Hematopoietic multipotent progenitor cell treated with erythropoietin and hydrocortisone succinate and interleukin-3 and kit ligand, for 15 days (in vitro differentiated cells): ENCODE results near the gene CCT3.
A peak's percentile ranks its signal among the peaks of the same experiment; 100 is the strongest.
"Not testable (repeated sequence)": the region's sequence is repeated elsewhere in the genome, so short reads cannot be mapped to it uniquely, and the experiment has no call there.

Experiments
- DNase-seq: peaks from one replicate; pipeline ENCODE4 v3.0.0-alpha.2; 2015; ENCODE audit warnings: low spot score

Gene CCT3

DNA sequence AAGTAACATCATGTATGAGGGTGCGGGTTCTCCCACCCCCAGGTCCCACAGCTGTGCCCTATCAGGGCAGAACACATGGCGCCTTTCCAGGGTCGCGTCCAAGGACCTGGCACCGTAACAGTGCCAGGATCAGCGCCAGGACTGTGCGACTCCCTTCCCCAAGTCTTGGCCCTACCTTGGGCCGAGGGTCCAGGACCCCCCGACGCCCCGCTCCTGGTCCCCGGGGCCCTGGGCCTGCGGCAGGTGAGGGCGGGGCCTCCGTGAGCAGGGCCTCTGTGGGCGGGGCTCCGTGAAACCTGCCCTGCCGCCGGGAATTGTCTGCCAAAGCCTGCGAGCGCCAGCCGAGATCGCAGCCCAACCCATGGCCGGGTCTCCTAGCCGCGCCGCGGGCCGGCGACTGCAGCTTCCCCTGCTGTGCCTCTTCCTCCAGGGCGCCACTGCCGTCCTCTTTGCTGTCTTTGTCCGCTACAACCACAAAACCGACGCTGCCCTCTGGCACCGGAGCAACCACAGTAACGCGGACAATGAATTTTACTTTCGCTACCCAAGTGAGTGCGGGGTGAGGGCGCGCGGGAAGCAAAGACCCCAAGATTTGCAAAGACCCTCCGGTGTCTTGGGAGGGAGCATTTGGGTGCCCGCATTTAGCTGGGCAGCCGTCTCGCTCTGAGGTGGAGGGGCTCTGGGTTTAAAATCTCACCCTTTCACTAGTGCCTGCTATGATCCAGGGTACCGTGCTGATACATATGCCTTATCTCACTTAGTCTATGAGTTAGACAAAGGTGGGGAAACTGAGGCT is 31.0 kb upstream of the CCT3 start, which contains the start of gene RHBG:
RHBG (plus strand) TSS at position 323 of the 796 bp plus-strand sequence; CDS start at position 362, 39 bp downstream.
- no peak for DNase-seq

DNA sequence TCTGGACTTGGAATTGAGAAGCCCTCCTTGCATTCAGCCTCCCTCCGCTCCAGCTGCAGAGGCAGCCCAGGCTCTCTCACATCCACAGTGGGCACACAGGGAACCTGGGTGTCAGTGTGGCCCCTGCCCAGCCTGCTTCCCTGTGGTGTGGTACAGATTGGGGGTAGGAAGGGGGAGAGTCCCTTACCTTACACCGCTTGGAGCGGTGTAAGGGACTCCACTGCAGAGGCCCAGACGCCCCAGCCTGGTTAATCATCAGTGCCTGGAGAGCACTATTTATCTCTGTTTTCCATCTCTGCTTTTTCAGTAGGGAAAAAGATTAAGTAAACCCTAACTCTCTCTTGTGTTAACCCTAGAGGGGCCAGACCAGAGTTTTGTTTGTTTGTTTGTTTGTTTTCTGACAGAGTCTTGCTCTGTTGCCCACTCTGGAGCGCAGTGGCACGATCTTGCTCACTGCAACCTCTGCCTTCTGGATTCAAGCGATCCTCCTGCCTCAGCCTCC is 30.1 kb upstream of the CCT3 start:
- DNase-seq, result no peak

DNA sequence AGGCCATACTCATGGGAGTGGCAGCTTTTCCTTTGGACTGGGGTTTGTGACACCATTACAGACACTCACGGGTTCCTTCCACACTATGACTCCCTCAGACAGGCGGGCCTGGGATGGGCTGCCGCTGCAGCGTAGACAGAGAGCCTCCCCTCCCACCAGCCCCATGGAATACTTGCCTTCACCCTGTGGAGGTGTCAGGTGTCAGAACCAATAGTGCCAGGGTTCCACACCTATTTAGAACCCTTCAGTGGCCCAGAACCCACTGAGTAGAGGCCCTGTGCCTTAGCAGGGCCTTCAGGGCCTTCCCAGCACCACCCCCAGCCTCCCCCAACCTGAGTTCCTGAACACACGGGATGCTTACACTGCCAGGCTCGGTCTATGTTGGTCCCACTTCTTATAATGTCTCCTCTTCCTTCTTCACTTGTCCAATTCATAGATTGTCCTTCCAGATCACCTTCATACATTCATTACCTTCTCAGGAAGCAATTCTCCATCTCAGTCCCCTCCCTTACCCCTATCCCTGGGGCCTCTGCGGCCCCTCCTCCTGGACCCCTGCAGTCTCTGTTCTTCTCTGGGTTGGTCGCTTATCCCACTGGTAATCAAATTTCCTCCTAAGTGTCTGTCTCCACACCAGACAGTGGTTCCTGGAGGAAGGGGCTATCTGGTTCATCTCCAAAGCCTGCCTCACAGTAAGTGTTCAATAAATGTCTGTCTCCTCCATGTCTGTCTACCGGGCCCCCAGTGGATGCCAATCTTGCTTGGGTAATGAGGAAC is 29.5 kb upstream of the CCT3 start:
- DNase-seq, result no peak

DNA sequence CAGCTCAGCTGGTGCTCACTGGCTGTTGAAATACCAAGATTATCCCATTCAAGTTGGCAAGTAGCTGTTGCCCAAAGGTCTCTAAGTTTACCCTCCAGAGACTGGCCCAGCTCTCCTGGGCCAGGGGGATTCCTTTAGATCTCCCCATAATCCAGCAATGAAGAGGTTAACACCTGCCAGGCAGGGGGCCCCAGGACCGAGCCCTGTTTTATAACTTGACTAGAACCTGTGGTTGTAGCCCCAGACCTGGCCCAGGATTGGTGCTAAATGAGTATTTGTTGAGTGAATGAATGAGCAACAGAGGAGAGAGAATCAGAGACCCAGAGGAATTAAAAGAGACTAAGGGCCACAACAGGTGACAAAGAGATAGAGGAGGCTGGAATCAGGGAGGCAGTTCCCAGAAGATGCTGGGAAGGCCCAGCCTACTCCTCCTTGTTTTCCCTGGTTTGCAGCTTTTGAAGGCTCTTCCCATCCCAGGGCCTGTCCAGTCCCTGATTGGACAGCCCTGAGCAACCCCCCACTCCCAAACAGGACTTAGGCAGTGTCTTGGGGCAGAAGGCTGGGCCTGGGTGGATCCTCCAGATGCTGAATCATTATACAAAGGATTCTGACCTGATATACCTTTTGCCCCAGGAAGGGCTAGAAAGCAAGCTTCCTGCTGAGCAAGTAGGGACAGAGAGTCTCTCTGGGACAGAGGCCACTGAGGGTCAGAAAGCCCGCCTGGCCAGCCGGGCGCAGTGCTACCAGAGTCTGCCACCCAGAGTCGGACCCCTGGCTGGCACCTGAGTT is 28.5 kb upstream of the CCT3 start:
- no peak for DNase-seq

DNA sequence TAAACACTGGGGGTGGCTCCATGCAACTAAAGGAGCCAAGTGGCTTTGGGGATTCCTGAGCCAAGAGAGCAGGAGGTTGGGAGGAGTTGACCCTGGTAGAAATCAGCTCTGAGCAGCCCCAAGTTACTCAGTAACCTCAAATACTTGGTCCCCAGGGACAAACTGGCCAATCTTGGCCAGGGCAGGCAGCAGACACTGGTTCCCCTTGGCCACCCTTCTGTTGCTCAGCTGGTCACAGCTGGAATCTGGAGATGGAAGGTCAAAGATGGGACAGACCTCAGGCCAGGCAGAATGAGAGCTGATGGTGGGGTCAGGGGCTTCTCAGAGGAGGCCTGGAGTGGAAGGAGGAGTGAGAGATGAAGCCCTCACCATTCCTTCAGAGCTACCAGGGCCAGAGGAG is 27.7 kb upstream of the CCT3 start:
- no peak for DNase-seq

DNA sequence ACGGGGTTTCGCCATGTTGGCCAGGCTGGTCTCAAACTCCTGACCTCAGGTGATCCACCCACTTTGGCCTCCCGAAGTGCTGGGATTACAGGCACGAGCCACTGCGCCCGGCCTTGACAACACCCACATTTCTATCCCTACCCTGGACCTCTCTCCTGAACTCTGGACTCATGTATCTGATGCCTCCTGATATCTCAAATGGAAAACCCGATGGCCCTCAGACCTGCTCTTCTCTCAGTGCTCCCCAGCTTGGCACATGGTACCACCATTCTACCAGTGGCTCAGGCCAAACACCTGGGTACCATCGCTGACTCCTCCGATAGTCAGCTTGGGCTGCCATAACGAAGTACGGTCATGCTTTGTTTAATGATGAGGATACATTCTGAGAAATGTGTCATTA is 22.4 kb upstream of the CCT3 start:
- no peak for DNase-seq

DNA sequence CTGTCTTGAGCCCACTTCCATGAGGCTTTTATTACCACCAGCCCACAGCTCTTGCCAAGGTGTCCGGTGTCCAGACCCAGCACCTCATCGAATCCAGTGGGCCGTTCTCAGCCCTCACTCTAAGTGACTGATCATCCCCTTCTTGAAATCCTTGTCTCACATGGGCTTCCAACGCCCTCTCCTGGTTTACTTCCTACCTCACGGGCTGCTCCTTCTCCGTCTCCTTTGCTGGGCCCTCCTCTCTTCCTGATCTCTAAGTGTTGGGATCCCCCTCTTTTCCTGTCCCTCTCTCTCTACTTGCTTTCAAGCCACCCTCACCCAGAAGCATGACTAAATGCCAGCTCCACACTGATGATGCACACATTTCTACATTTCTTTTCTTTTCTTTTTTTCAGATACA is 21.9 kb upstream of the CCT3 start:
- DNase-seq, result no peak

DNA sequence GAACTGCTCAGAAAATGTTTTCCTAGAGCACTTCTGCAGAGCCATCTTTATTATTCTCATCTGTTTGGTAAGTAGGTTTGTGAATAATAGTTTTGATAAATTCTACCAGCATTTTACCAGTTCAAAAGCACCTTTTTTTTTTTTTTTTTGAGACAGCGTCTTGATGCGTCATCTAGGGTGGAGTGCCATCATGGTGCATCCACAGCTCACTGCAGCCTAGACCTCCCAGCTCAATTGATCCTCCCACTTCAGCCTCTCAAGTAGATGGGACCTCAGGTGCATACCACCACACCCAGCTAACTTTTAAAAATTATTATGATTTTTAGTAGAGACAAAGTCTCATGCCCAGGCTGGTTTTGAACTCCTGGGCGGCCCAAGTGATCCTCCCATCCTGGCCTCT is 21.2 kb upstream of the CCT3 start:
- no peak for DNase-seq

DNA sequence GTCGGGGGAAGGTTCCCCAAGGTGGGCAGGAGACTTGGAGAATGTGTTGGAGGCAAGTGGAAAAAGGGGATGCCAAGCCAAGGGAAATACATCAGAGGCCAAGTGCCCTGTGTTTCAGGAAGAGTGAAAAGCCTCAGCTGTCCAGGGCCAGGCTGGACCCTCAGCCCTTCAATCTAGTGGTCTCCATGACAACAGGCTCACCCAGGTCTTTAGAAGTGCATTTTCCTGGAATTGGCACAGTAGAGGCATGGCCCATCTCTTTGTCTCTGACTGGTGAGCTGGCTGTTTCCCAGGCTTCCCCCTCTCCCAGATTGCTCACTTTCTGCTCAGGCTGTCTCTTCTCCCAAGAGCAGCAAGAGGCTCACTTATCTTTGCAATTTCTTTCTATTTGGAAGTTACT is 20.5 kb upstream of the CCT3 start:
- no peak for DNase-seq

DNA sequence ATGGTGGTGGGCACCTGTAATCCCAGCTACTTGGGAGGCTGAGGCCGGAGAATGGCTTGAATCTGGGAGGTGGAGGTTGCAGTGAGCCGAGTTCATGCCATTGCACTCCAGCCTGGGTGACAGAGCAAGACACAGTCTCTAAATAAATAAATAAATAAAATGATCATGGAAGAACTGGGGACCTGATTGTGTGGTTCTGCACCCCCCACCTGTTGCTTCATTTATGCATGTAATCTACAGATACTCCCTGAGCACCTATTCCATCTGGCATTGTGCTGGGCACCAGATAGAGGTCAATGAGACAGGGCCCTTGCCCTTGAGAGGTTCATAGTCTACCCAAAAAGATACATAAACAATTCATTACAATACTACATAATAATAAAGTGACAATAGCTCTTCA is 19.9 kb upstream of the CCT3 start:
- no peak for DNase-seq

DNA sequence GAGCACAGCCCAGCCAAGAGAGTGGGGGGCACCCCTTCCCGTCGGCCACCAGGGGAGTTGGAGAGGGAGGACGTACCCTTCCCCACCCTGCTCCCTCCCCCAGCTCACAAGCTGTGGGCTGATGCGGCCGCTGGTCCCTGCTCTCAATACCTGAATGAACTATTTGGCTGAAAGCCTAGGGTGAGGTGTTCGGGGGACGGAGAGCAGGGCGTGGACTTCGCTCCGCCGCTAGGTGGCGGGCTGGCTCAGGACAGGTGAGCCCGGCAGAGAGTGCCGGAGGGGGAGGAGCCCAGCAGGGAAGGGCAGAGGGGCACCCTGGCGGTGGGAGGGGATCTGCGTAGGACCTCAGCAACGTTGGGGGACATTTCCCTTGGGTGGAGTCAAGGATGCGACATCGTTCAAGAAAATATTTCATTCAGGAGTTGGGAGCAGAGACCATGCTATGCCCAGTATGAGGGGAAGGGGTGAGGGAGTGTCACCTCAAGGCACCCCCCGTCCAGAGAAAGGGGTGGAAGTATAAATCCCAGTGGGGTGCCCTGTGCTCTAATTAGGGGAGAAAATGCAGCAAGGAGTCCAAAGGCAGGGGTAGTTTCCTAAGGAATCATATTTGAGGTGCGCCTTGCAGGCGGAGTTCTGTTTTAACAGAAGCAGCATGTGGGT is 18.9 kb upstream of the CCT3 start:
- peak; percentile 58 for DNase-seq

DNA sequence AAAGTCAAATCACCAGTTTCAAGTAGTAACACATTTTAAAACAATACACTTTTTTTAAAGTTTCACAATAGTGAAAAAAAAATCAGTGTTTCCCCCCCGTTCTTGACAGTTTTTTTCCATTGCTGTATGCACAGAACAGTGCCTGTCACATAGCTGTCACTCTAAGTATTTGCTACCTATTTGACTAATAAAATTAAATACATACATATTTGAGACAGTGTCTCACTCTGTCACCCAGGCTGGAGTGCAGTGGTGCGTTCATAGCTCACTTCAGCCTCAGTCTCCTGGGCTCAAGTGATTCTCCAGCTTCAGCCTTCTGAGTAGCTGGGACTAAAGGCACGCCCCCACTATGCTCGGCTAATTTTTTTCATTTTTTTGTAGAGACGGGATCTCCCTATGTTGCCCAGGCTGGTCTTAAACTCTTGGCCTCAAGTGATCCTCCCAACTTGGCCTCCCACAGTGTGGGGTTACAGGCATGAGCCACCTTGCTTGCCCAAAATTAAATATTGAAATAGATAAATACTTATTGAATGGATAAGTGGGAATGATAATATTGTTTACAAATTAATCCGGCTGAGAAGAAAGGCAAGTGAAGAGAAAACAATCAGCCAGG is 18.3 kb upstream of the CCT3 start:
- no peak for DNase-seq

DNA sequence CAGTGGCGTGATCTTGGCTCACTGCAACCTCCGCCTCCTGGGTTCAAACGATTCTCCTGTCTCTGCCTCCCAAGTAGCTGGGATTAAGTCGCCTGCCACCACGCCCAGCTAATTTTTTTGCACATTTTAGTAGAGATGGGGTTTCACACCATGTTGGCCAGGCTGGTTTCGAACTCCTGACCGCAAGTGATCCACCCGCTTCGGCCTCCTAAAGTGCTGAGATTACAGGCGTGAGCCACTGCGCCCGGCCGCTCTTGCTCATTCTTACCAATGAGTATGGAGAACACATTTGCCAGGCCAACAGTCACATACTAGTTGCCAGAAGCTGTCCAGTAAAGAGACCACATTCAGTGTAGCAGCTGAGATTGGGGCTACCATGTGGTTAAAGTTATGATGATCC is 14.4 kb upstream of the CCT3 start:
- not testable (repeated sequence) for DNase-seq

DNA sequence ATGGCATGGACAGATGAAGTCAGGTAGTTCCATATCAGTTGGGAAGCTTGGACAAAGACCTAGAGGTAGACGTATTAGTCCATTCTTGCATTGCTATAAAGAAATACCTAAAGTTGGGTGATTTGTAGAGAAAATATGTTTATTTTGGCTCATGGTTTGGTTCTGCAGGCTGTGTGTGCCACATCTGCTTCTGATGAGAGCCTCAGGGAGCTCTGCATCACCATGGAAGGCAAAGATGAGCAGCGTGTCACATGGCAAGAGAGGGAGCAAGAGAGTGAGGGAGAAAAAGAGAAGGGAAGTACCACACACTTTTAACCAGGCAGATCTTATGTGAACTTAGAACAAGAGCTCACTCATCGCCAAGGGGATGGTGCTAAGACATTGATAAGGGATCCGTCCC is 9.2 kb upstream of the CCT3 start:
- no peak for DNase-seq

DNA sequence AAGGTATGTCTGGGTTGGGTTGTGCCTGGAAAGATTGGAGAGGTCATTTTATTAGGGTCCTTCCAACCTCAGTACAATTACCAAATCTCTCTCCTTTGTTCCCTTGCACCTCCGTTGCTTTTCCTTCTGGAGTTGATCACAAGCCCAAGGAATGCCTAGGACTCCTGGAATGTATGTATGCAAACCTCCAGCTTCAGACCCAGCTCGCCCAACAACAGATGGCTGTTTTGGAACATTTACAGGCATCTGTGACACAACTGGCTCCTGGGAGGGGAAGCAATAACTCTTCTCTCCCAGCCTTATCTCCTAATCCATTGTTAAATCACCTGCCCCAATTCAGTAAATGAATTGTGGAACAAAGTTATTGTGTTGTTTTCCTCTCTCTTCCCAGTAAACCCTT is 8.5 kb upstream of the CCT3 start:
- DNase-seq, result no peak

DNA sequence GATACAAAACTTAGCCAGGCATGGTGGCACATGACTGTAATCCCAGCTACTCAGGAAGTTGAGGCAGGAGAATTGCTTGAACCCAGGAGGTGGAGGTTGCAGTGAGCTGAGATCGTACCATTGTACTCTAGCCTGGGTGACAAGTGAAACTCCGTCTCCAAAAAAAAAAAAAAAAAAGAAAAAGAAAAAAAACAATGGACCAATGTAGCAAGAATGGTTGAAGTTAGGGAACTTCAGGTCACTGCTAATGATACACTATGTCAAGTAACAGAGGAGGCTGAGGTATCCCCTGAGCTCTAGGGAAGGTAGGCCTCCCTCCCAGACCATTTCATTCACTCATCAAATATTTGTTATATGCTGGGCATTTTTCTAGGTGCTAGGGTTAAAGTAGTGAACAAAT is 7.9 kb upstream of the CCT3 start:
- not testable (repeated sequence) for DNase-seq

DNA sequence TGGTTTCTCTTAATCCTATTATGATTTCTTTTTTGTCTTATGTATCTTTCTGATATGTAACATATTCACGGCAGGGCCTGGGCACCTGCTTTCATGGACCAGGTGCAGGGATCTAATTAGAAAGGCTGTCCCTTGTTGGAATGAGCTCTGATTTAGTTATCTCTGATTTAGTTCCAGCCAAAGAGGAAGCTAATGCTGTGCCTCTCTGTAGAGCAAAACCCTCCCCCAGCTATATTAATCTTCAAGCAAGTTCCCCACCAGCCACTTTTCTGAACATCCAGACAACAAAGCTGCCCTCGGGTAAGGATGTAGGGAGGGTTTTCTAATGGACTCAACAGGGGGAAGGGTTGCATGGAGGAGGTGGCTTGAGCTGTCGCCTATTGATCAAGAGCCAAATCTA is 6.3 kb upstream of the CCT3 start:
- no peak for DNase-seq

DNA sequence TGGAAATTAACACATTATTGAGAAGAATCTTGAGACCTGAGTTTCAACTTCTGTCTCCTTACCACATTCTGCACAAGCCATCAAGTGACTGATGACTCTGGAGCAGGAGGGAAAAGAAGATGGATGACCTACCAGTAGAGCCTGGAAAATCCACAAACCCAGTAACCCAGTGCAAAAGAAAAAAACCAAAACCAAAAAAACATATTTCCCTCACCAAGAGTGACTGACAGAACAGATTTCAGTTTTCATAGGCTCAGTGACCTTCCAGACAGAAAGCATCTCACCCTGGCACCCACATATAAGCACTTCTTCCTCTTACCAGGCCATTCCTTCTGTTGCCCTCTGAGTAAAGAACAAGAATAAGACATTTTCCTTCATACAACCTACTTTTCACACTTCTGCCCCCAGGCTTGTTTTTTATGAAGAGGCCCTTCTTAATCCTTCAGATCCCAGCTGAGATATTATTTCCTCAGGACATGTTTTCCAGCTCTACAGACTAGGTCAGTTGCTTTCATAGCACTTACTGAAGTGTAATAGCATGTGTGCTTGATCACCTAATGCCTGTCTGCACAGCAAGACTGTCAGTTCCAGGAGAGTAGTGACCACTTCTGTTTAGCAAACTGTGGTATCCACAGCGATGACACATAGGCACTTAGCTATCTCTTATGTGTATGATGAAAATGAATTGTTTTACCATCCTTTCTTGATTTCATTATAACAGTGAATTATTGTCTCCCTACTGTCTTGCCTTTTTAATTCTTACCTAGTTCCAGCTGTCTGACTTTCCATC is 4.3 kb upstream of the CCT3 start:
- DNase-seq, result no peak

DNA sequence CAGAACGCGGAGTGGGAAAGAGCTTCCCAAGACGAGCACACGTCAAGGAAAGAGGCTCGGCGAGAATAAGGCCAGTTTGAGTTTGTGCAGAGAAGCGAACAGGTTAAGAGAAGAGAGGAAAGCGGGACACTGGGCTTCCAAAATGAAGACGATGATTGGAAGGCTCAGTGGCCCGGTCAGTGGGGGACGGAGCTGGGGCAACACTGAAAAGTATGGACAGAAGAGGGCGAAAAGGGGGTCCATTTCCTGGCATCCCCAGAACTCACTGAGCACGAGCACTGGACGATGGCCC is 258 bp downstream of the CCT3 start:
- no peak for DNase-seq

DNA sequence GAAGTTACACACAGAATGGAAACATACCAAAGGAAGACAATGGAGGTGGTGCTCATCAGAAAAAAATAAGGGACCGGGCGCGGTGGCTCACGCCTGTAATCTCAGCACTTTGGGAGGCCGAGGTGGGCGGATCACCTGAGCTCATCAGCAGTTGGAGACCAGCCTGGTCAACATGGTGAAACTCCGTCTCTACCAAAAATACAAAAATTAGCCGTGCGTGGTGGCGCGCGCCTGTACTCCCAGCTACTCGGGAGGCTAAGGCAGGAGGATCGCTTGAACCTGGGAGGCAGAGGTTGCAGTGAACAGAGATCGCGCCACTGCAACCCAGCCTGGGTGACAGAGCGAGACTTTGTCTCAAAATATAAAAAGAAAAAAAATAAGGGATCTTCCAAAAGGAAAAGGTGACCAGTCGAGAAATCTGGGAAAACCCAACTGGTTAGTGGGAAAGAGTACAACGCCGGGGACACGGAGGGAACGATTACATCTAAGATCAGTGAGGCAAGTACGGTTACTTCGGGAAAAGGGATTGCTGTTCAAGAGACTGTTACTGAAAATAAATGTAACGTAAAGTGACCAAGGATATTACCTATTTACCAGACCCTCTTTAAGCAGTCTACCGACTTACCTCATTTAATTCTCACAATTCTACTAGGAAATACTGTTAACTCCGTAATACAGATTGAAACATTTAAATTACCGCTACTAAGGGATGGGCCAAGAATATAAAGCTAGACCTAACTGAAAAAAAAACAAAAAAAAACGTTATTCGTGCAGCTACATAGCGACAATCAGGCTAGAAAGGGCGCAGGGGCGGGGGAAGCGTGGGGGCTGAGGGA is 822 bp downstream of the CCT3 start:
- no peak for DNase-seq
